Measurements from ENCODE around the gene TSEN54.
A peak's percentile ranks its signal among the peaks of the same experiment; 100 is the strongest.

The TSEN54 gene

DNA sequence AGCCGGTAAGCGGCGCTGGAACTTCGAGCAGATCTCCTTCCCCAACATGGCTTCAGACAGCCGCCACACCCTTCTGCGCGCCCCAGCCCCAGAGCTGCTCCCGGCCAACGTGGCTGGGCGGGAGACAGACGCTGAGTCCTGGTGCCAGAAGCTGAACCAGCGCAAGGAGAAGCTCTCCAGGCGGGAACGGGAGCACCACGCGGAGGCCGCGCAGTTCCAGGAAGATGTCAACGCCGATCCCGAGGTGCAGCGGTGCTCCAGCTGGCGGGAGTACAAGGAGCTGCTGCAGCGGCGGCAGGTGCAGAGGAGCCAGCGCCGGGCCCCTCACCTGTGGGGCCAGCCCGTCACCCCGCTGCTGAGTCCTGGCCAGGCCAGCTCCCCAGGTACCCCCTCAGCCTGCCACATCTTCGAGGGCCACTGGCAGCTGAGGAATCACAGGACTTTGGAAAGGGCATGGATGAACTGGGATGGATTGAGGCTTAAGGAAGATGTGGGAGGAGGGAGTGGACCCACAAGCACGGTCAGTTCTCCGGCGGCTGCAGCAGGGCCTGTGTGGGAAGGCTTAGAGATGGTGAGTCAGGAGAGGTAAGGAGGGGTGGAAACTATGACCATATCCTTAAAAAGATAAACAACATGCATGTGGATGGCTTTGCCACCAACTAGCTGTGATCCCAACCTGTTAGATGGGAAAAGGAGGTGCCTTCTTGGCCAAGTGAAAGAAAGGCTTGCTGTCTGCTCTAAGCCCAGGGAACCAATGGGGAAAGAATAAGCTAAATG, 5.8 kb downstream of the TSEN54 start:
- DNase-seq = no peak

DNA sequence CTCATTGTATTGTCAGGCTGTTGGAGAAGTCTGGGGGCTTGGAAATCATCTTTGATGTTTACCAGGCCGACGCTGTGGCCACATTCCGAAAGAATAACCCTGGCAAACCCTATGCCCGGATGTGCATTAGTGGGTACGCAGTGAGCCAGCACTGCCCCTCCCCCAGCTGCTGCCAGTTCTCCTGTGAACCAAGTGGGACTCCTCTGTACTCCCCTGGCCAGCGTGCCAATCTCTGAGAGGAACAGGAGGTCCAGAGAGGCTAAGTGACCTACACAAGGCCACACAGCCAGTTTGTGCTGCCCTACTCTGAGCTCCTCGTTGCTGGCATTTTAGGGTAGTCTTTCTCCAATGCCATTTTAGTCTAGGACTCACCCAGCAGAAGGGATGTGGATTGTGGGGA, 7.3 kb downstream of the TSEN54 start:
- no peak for DNase-seq

DNA sequence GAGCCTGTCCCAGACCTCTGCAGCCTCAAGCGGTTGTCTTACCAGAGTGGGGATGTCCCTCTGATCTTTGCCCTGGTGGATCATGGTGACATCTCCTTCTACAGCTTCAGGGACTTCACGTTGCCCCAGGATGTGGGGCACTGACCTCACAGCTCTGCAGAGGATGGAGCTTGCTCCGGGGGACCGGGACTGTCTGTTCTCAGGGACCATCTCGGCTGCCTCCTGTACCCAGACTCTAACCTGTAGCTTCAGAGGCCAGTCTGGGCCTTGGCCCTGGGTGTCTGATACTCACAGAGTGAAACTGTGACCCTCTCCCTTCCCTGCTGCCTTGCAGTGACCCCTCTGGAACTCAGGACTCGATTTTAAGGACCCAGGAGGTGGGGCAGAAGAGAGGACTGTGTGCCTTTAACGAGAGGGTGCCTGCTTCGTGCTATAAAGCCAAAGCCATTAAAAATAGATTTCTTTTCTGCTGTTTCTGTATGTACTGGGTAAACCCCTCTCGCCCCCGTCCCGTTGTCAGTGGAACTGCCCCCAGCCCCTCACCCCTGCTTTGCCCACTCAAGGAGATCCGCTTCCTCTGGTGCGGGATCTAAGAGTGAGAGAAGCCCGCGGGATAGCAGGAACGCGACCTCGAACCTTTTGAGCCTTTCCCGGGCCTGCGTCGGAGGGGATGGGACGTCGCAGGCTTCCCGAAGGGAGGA, 8.1 kb downstream of the TSEN54 start:
- no peak for DNase-seq

- DNase-seq = peak; percentile 28
Measured at GRCh38 chr17:75524970-75525805, 8.9 kb downstream of the TSEN54 start, which contains the start of gene LLGL2. Gene LLGL2, plus strand, starts transcription at chr17:75525697. Its CDS starts 17,730 bp downstream, at chr17:75543427.

DNA sequence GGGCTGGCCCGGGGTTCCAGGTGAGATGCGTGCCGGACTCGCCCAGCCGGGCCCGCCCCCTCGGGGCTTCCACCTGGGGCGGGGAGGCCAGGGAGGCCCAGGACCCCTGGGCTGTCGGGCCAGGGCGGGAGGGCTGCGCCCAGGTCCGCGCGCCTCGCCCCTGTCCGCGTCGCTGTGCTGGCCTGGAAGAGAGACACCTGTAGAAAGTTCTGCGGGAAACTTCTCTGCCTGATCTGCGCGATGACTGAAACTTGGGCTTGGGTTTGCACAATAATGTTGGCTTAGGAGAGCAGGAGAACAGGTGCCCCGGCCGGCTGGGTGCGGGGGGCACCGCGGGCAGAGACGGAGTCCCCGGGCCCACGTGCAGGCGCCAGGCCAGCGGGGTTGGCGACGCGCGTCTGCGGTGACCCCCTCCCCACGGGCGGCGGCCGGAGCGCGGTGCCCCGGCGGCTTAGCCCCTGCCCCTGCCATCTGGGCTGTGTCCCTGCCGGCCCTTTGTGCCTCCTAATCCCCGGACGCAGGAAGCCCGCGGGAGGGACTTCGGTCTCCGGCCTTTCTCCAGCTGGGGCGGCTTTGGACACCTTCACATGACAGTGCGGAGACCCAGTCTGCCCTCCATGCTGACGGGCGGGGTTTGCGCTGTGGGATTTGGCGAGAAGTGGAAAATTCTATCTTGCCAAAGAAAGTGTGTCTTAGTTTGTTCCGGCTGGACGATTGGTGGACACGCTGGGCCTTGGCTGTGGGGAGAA, 9.7 kb downstream of the TSEN54 start:
- no peak for DNase-seq

GRCh38 chr17:75526555-75527270, 10.4 kb downstream of the TSEN54 start:
- DNase-seq = no peak

DNA sequence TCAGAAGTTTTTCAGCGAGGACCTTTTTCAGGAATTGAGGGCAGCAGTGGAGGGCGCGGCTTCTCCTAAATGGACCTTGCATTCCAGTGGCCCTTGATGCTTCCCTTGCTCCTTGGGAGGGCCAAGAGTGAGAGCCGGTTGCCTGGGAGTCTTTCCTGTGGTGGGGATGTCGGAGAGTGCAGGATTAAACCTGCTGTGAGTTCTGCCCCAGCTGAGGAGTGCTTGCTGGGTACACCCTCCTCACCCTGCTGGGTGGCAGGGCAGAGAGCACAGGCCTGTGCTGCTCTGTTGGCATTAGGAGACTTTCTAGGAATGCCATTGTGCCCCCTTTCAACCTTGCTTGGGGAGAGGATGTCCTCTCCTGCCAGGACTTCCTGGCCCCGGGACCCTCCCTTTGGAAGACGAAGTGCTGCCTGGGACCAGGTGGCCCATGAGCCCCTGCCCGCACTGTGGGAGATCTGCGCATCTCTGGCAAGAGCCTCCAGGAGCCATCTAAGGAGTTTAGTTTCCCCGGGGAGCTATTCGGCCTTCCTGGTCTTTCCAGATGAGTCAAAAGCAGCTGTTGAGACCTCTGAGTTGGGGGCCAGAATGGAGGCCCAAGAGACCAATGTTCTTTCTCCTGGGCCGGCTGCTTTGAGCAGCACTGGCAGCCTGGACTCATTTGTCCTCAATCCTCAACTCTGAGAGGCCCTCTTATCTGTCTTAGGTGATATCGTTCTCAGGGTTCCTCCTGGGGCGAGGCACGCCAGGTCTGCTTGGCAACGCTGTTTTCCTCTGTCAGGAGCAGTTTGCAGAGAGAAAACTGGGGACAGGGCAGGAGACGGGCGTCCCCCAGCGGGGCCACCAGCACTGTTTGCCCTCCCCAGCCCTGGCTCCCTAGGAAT, 14.8 kb downstream of the TSEN54 start:
- DNase-seq = no peak

DNA sequence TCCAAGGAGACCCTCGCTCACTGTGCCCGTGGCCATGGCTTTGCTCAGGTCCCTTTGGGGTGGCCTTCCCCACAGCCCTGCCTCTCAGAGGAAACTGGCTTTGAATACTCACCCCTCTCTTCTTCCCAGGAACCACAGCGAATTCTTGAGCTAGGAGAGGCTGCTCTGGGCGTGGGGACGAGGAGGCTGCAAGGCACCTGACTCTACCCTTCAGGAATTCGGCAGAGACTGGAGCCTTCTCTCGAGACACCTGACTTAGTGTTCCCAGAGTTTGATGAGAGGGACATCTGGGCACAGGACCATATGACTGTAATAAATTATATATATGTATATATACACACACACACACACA, 15.4 kb downstream of the TSEN54 start:
- no peak for DNase-seq

DNA sequence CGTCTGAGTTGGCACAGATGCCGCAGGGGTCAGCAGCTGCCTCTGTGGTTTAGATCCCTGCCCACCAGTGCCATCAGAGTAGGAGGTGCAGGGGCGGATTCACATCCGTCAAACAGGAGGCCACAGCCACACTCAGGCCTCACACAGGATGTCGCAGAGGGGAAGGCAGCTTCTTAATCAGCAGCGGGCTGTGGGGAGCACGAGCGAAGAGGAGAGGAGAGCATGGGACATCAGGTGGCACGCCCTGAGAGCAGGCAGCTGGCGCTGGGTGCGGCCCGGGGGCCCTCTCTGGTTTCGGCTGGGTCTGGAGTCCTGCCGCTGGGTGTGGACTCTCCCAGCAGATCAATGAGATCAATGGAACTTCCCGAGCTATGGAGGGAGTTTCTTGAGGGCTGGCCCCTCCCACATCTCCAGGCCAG, 18.8 kb downstream of the TSEN54 start:
- no peak for DNase-seq

- DNase-seq = no peak
Measured at GRCh38 chr17:75535871-75536270, 19.5 kb downstream of the TSEN54 start.

DNA sequence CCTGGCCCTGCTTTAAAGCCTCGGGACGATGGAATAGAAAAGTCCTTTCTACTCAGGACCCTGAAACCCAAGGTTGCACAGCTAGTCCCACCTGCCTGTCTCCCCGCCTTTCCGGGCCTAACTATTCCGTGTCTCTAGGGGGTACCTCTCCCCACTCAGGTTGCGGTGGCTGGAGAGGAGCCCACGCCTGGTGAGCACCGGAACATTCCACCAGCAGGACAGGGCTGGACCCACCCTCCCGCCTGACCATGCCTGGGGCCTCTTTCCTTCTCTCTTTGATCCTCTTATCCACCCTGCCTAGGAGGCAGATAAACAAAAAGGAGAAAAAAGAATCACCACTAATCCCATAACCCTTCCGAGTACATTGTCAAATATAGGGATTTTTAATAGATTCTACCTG, 20.0 kb downstream of the TSEN54 start:
- DNase-seq = no peak

DNA sequence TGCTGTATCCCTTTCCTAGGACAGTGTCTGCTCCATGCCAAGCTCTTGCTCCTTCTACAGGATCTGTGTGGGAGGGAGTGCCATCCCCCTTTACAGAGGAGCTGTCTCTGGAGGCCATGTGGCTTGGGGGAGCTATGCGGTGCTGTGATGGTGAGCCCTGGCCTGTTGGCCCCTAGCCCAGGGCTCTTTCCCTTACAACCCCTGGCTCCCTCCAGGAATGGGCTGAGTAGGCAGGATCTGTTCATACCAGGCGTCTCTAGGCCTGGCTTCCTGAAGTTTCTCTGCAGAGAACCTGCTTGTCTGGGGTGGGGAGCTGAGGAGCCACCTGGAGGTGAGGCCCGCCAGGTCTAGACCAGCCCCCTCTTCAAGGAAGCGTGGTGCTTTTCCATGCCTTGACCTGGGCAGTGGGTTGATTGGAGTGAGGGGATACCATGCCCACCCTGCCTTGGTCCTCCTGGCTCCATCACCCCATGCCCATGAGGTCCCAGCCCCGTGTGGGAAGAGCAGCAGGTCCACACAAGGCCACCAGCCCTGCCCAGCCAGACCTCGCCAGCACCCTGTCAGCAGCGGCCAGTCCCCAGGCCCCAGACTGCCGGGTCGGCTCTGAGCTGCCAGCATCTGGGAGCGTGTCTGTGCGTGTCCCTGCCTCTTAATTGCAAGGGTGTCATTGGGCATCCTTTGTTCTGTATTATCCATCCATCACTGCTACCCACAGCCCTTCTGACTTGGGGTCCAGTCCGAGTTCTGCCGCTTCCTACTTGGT, 23.8 kb downstream of the TSEN54 start:
- DNase-seq = no peak

DNA sequence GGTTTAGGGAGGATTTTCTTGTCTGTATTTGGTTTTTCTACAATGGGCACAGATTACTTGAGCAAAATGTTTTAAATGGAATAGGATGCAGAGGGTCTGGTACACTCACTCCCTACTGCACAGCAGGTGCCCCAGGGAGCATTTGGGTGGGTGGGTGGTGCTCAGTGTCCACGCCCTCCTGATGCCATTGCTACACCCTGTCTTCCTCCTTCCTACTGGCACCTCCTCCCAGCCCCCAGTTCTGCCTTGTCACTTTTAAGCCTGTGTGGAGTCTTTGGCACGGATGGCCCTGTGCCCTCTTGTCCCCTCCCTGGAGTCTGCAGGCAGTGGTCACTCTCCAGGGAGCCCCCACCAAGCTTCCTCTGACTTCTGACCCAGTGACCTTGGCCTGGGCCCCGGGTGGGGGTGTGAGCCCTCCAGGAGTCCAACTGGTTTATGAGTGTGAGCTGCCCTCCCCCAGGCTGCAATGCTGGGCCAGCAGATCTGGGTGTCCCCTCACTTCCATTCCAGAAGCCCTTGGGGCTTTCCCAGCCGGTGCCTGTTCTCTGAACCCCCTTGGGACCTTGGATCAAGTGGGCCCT, 24.7 kb downstream of the TSEN54 start:
- no peak for DNase-seq

- DNase-seq = no peak
Measured at GRCh38 chr17:75542229-75542628, 25.9 kb downstream of the TSEN54 start.

DNA sequence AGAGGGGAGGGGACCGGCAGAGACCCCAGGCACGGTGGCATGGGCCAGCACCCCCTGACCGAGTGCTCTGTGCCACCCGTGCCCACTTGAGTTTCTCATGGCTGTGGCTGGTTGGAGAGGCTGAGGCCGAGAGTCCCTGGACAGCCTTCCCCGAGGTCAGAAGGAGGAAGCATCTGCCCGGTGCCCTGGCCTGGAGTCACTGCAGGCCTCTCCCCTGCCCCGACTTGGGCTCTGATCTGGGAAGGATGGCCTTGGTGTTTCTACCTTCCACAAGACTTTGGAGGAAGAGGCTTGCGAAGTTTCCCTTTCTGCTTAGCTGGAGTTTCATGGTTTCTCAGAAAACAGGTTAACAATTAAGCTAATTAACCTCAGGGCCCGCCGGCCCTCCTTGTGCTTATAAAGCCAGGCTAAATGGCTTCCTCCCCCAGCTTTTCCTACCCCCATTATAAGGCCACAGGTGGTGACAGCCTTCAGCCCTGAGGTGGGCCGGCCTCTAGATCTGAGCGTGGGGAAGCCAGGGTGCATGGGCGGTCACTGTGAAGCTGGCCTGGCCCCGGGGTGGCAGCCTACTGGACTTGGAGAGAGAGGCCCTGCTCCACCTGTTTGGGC, 26.5 kb downstream of the TSEN54 start:
- DNase-seq = no peak

GRCh38 chr17:75544250-75544649, 27.9 kb downstream of the TSEN54 start:
- DNase-seq = no peak

DNA sequence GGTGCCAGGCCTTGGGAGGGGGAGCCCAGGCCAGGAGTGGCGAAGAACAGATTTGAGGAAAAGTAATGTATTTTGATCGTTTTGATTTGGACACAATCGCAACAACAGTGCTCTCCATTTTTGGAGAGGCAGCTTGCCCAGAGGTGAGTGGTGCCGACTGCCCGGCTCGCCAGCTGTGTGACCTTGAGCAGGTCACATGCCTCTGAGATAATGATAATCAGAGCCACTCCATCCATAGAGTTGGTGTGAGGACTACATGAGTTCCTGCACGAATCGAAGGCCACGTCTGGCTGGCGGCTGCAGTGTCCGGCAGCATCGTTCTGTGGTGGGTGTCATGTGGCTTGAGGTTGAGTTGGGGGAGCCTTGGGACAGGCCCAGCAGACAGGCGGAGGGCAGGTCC, 29.9 kb downstream of the TSEN54 start:
- no peak for DNase-seq

DNA sequence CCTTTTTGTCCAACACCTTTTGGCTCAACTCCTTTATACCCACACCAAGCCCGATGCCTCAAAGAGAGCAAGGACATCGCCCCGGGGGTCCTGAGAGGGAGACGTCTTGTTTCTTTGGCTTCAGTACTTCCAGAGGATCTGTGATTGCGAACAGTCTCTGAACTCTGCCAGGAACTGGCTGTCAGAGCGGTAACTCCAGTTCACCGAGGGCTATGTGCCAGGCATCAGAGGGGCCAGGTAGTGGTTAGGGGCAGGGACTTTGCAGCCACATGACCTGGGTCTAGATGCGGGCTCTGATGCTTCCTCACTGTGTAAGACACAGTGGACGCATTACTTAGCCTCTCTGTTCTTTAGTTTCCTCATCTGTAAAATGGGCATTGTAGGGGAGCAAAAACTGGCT, 30.8 kb downstream of the TSEN54 start:
- no peak for DNase-seq

- no peak for DNase-seq
Measured at GRCh38 chr17:75548813-75549212, 32.5 kb downstream of the TSEN54 start.
